Neural progenitor cell (in vitro differentiated cells): ENCODE measurements around the gene AK6. TPM values are rescaled to one million over a fixed set of nuclear protein-coding genes. Genes with fewer than 3 reads are reported as not detected.
A peak's percentile ranks its signal among the peaks of the same experiment; 100 is the strongest.

Experiments
- DNase-seq: peaks from one replicate; pipeline ENCODE4 v3.0.0-alpha.2; 2016; ENCODE audit warnings: low spot score
- H2AFZ ChIP-seq: fragments of 200-600 bp; sonication (generic); replicated peaks from 2 replicates; pipeline ENCODE4 v1.6.1; 2016; ENCODE audit warnings: antibody characterized with exemption
- H3F3A ChIP-seq: fragments of 200-600 bp; sonication (generic); 2 replicates; pipeline ENCODE4 v1.6.1; 2016; ENCODE audit warnings: antibody characterized with exemption, low read depth
- H3K27ac ChIP-seq: fragments of 200-600 bp; sonication (generic); 2 replicates; pipeline ENCODE4 v1.5.1; 2016; ENCODE audit warnings: mild to moderate bottlenecking
- H3K27me3 ChIP-seq: fragments of 200-600 bp; sonication (generic); 2 replicates; pipeline ENCODE4 v1.6.1; 2016; ENCODE audit warnings: mild to moderate bottlenecking, moderate library complexity
- H3K36me3 ChIP-seq: fragments of 200-600 bp; sonication (generic); 2 replicates; pipeline ENCODE4 v1.5.1; 2016
- H3K4me1 ChIP-seq: fragments of 200-600 bp; sonication (generic); 2 replicates; pipeline ENCODE4 v1.6.1; 2016; ENCODE audit warnings: mixed run types
- H3K4me2 ChIP-seq: fragments of 200-600 bp; sonication (generic); 2 replicates; pipeline ENCODE4 v1.6.1; 2016
- H3K4me3 ChIP-seq: fragments of 200-600 bp; sonication (generic); 2 replicates; pipeline ENCODE4 v1.5.1; 2016
- H3K79me2 ChIP-seq: fragments of 200-600 bp; sonication (generic); 2 replicates; pipeline ENCODE4 v1.6.1; 2016; ENCODE audit warnings: low read depth
- H3K9ac ChIP-seq: fragments of 200-600 bp; sonication (generic); 2 replicates; pipeline ENCODE4 v1.6.1; 2016
- H3K9me3 ChIP-seq: fragments of 200-600 bp; sonication (generic); 2 replicates; pipeline ENCODE4 v1.5.1; 2016; ENCODE audit warnings: low read depth
- H4K20me1 ChIP-seq: fragments of 200-600 bp; sonication (generic); 2 replicates; pipeline ENCODE4 v1.6.1; 2016; ENCODE audit warnings: low read depth
- H3K27ac Mint-ChIP-seq: 3 replicates; pipeline ENCODE4 v1.8.0; 2021; ENCODE audit warnings: mixed read lengths
- H3K27me3 Mint-ChIP-seq: 2 replicates; pipeline ENCODE4 v1.8.0; 2022; ENCODE audit warnings: low read depth, mild to moderate bottlenecking, inconsistent platforms, moderate library complexity, mixed read lengths; ENCODE audit not compliant: insufficient read depth
- H3K36me3 Mint-ChIP-seq: 3 replicates; pipeline ENCODE4 v1.8.0; 2021; ENCODE audit warnings: mixed read lengths
- H3K4me1 Mint-ChIP-seq: 3 replicates; pipeline ENCODE4 v1.8.0; 2021; ENCODE audit warnings: mixed read lengths
- H3K4me3 Mint-ChIP-seq: 3 replicates; pipeline ENCODE4 v1.8.0; 2021; ENCODE audit warnings: mild to moderate bottlenecking, moderate library complexity, mixed read lengths
- H3K9me3 Mint-ChIP-seq: 3 replicates; pipeline ENCODE4 v1.8.0; 2020; ENCODE audit warnings: mixed read lengths
- EZH2 ChIP-seq: fragments of 200-600 bp; sonication (generic); IDR thresholded peaks from 2 replicates; pipeline ENCODE4 v1.6.1; 2017; ENCODE audit warnings: antibody characterized with exemption, mild to moderate bottlenecking, moderate library complexity
- EZH2phosphoT487 ChIP-seq: fragments of 200-600 bp; sonication (generic); IDR thresholded peaks from 2 replicates; pipeline ENCODE4 v1.6.1; 2017; ENCODE audit warnings: antibody characterized with exemption
- total RNA-seq: library from RNA; depleted of rRNA; stranded (reverse); fragments of >200 nt; gene quantifications from 2 replicates; pipeline ENCODE4 v1.2.3, GENCODE V29; 2015; ENCODE audit warnings: low replicate concordance
- TF ChIP-seq, protein P1 (sequence below): fragments of 200-600 bp; sonication (generic); IDR thresholded peaks from 2 replicates; pipeline ENCODE4 v1.5.1; 2017; ENCODE audit warnings: antibody characterized with exemption, mild to moderate bottlenecking

AK6 gene
- total RNA-seq, 1 donor from 2014 or later: 50.4 TPM

DNA sequence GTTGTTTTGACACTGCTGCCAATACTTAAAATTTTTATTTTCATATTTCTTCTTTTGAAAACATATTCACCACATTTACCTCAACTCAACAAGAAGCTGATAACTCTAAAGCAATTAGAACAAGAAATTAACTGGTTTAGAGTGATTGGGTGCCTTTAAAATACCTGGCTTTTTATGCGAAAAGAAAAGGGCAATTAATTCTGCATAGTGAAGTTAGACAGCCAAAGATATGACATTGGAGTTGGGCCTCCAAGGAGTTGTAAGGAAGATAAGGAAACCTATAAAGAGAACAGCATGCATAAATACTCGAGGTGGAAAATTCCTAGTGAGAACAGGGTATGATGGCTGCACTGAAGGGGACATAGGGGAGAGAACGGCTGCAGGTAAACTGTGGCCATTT is 9.6 kb downstream of the AK6 start:
- Histone ChIP-seq H3K27me3 (no peaks in the 10 kb centered on the region), H3K4me3 (no peak overlapping the region), H3F3A (no peaks in the 10 kb centered on the region), H3K4me2 (no peak overlapping the region), H4K20me1 (no peaks in the 10 kb centered on the region), H3K27ac (no peak overlapping the region), H2AFZ (no peak overlapping the region), H3K9ac (no peak overlapping the region), H3K36me3 (peaks cover 10% of the 10 kb centered on the region), H3K79me2 (peaks cover 42% of the 10 kb centered on the region), H3K4me1 (no peaks in the 10 kb centered on the region), H3K9me3 (no peaks in the 10 kb centered on the region)
- Mint-ChIP-seq H3K36me3 (peaks cover 7% of the 10 kb centered on the region), H3K4me1 (no peaks in the 10 kb centered on the region), H3K27ac (no peak overlapping the region), H3K27me3 (no peaks in the 10 kb centered on the region), H3K9me3 (no peaks in the 10 kb centered on the region), H3K4me3 (no peak overlapping the region)
- no peak for DNase-seq
- no peak for TF ChIP-seq EZH2
- TF ChIP-seq EZH2phosphoT487: no peak
- TF ChIP-seq, protein P1, sequence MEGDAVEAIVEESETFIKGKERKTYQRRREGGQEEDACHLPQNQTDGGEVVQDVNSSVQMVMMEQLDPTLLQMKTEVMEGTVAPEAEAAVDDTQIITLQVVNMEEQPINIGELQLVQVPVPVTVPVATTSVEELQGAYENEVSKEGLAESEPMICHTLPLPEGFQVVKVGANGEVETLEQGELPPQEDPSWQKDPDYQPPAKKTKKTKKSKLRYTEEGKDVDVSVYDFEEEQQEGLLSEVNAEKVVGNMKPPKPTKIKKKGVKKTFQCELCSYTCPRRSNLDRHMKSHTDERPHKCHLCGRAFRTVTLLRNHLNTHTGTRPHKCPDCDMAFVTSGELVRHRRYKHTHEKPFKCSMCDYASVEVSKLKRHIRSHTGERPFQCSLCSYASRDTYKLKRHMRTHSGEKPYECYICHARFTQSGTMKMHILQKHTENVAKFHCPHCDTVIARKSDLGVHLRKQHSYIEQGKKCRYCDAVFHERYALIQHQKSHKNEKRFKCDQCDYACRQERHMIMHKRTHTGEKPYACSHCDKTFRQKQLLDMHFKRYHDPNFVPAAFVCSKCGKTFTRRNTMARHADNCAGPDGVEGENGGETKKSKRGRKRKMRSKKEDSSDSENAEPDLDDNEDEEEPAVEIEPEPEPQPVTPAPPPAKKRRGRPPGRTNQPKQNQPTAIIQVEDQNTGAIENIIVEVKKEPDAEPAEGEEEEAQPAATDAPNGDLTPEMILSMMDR: no peak

DNA sequence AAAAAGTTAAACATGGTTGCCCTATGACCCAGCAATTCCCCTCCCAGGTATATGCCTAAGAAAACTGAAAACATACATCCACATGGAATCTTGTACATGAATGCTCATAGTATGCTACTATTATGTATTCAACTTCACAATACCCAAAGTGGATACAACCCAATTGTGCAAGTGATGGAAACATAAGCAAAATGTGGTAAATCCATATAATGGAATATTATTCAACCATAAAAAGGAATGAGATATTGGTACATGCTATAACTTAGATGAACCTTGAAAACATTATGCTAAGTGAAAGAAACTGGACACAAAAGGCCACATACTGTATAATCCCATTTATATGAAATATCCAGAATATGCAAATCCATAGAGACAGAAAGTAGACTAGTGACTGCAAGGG is 18.7 kb downstream of the AK6 start:
- Histone ChIP-seq H3K4me1 (no peaks in the 10 kb centered on the region), H4K20me1 (no peaks in the 10 kb centered on the region), H3K4me2 (no peak overlapping the region), H3K27ac (peak overlapping the region; percentile 37), H2AFZ (no peak overlapping the region), H3K36me3 (peaks cover 8% of the 10 kb centered on the region), H3F3A (peaks cover 4% of the 10 kb centered on the region), H3K27me3 (no peaks in the 10 kb centered on the region), H3K9ac (no peak overlapping the region), H3K79me2 (no peaks in the 10 kb centered on the region), H3K9me3 (no peaks in the 10 kb centered on the region), H3K4me3 (no peak overlapping the region)
- TF ChIP-seq EZH2 (no peak), EZH2phosphoT487 (no peak)
- TF ChIP-seq, protein P1: no peak
- no peak overlapping the region for H3K4me3 Mint-ChIP-seq
- DNase-seq: no peak
- H3K4me1 Mint-ChIP-seq: no peaks in the 10 kb centered on the region
- no peaks in the 10 kb centered on the region for H3K27me3 Mint-ChIP-seq
- H3K27ac Mint-ChIP-seq: no peak overlapping the region
- H3K36me3 Mint-ChIP-seq: peaks cover 15% of the 10 kb centered on the region
- H3K9me3 Mint-ChIP-seq: no peaks in the 10 kb centered on the region

DNA sequence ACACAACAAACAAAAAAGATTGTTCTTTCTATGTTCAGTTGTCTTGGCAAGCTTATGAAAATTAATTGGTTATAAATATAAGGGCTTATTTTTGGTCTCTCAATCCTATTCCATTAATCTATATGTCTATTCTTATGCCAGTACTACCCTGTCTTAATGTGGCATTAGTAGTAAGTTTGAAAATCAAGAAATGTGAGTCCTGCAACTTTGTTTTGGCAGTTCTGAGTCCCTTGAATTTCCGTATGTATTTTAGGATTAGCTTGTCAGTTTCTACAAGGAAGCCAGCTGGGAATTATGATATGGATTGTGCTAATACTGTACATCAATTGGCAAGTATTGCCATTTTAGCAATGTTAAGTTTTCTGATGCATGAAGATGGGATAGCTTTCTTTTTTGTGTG is 26.2 kb downstream of the AK6 start:
- H3K4me1 ChIP-seq: no peaks in the 10 kb centered on the region
- H3K9ac ChIP-seq: no peak overlapping the region
- no peaks in the 10 kb centered on the region for H3K27me3 ChIP-seq
- Mint-ChIP-seq H3K36me3 (no peaks in the 10 kb centered on the region), H3K4me3 (no peak overlapping the region), H3K4me1 (no peaks in the 10 kb centered on the region), H3K27ac (no peak overlapping the region), H3K9me3 (no peaks in the 10 kb centered on the region), H3K27me3 (no peaks in the 10 kb centered on the region)
- H3F3A ChIP-seq: no peaks in the 10 kb centered on the region
- H3K27ac ChIP-seq: no peak overlapping the region
- H4K20me1 ChIP-seq: no peaks in the 10 kb centered on the region
- no peaks in the 10 kb centered on the region for H3K9me3 ChIP-seq
- no peaks in the 10 kb centered on the region for H3K36me3 ChIP-seq
- no peak overlapping the region for H3K4me2 ChIP-seq
- no peak overlapping the region for H3K4me3 ChIP-seq
- TF ChIP-seq, protein P1: no peak
- no peak for TF ChIP-seq EZH2
- no peak for TF ChIP-seq EZH2phosphoT487
- no peaks in the 10 kb centered on the region for H3K79me2 ChIP-seq
- no peak for DNase-seq
- no peak overlapping the region for H2AFZ ChIP-seq
